ENCODE measurements around the gene ROCK1. TPM values are rescaled to one million over a fixed set of nuclear protein-coding genes. Genes with fewer than 3 reads are reported as not detected.

ROCK1 gene
- total and polyA plus RNA-seq, 12 donors = 6.8 to 55.5 (median 30.4) TPM

GRCh38 chr18:21096760-21097159 is 14.9 kb downstream of the ROCK1 start:
- DNase-seq = no peak
- no peak overlapping the region for H3K27ac ChIP-seq
- H3K27me3 ChIP-seq = no peaks in the 10 kb centered on the region
- no peak for TF ChIP-seq CTCF (IDR thresholded peaks at IDR 0.05)
- no peak for TF ChIP-seq POLR2A (IDR thresholded peaks at IDR 0.05)
- H3K36me3 ChIP-seq (replicated peaks in 1 of 2) = no peaks in the 10 kb centered on the region
- H3K4me3 ChIP-seq = no peak overlapping the region
- no peaks in the 10 kb centered on the region for H3K9me3 ChIP-seq (replicated peaks in 1 of 3)
- peaks cover 10 to 36% of the 10 kb centered on the region in 2 donors for H3K4me1 ChIP-seq (replicated peaks in 1 of 2)
- intact Hi-C loops (cut with DNase I) = no loop called here
- 94 to 98% (median 96%) methylated on average over 2 of the region's 2 CpGs for WGBS, 4 donors

GRCh38 chr18:21093133-21093532 is 18.5 kb downstream of the ROCK1 start:
- Histone ChIP-seq H3K4me1 (replicated peaks in 1 of 2) (peaks cover 0 to 17% of the 10 kb centered on the region in 2 donors), H3K36me3 (replicated peaks in 1 of 2) (no peaks in the 10 kb centered on the region), H3K9me3 (replicated peaks in 1 of 3) (no peaks in the 10 kb centered on the region), H3K4me3 (no peak overlapping the region), H3K27me3 (no peaks in the 10 kb centered on the region), H3K27ac (no peak overlapping the region)
- TF ChIP-seq POLR2A (IDR thresholded peaks at IDR 0.05) (no peak), CTCF (IDR thresholded peaks at IDR 0.05) (no peak)
- WGBS, 4 donors = 86 to 93% (median 91%) methylated on average over 3 of the region's 3 CpGs
- no peak for DNase-seq
- intact Hi-C loops (cut with DNase I) = no loop called here

GRCh38 chr18:21090680-21091079 is 20.9 kb downstream of the ROCK1 start:
- no peak for DNase-seq
- Histone ChIP-seq H3K27me3 (no peaks in the 10 kb centered on the region), H3K4me3 (no peak overlapping the region), H3K36me3 (replicated peaks in 1 of 2) (no peaks in the 10 kb centered on the region), H3K4me1 (replicated peaks in 1 of 2) (peaks cover 0 to 8% of the 10 kb centered on the region in 2 donors), H3K27ac (no peak overlapping the region), H3K9me3 (replicated peaks in 1 of 3) (no peaks in the 10 kb centered on the region)
- intact Hi-C loops (cut with DNase I) = no loop called here
- TF ChIP-seq POLR2A (IDR thresholded peaks at IDR 0.05) = no peak
- no peak for TF ChIP-seq CTCF (IDR thresholded peaks at IDR 0.05)
- 94 to 98% (median 96%) methylated on average over 2 of the region's 2 CpGs for WGBS, 4 donors

- Histone ChIP-seq H3K9me3 (replicated peaks in 1 of 3) (no peaks in the 10 kb centered on the region), H3K4me3 (no peak overlapping the region), H3K27ac (no peak overlapping the region), H3K4me1 (replicated peaks in 1 of 2) (peaks cover 0 to 20% of the 10 kb centered on the region in 2 donors), H3K27me3 (no peaks in the 10 kb centered on the region), H3K36me3 (replicated peaks in 1 of 2) (no peaks in the 10 kb centered on the region)
- intact Hi-C loops (cut with DNase I) = no loop called here
- TF ChIP-seq POLR2A (IDR thresholded peaks at IDR 0.05) (no peak), CTCF (IDR thresholded peaks at IDR 0.05) (no peak)
- WGBS, 4 donors = 65 to 82% (median 76%) methylated on average over 3 of the region's 3 CpGs
- no peak for DNase-seq
These were observed 25.9 kb downstream of the ROCK1 start for GRCh38 chr18:21085579-21086166.
